ENCODE data around the gene KCNQ1. TPM values are rescaled to one million over a fixed set of nuclear protein-coding genes. Genes with fewer than 3 reads are reported as not detected.

The KCNQ1 gene
- polyA plus RNA-seq, 1 donor from 2014 or later: not detected

DNA sequence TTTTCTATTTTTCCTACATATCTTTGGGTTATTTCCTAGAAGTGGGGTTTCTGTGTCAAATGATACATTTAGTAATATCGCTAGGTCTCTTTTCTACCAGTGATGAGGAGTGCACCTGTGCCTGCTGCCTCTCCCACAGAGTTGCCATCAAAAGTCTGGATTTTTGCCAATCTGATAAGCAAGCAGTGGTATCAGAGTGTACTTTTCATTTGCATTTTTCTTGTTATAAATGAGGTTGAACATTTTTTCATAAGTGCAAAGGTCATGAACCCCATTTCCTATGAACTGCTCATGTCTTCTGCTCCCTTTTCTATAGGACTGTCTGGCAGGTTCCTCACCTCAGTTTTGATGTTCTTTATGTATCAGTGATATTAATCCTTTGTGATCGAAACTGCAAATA lies 2.2 kb upstream of the KCNQ1 start:
- Histone ChIP-seq H3K27me3 (ENCODE audit: insufficient read depth, low read depth, low read length) (peaks cover 49% of the 10 kb centered on the region), H3K4me2 (ENCODE audit: low read length) (no peak overlapping the region), H3K79me2 (replicated peaks; ENCODE audit: insufficient read depth, low read length) (no peaks in the 10 kb centered on the region), H3K27ac (ENCODE audit: low read length) (no peak overlapping the region), H3K4me3 (ENCODE audit: low read length) (no peak overlapping the region), H3K9me3 (ENCODE audit: low read length) (peaks cover 11% of the 10 kb centered on the region), H3K9ac (ENCODE audit: low read length) (no peak overlapping the region), H3K36me3 (ENCODE audit: insufficient read depth, low read length) (no peaks in the 10 kb centered on the region), H2AFZ (ENCODE audit: low read depth, low read length) (no peak overlapping the region), H3K9me2 (ENCODE audit: insufficient read depth, low read length) (no peaks in the 10 kb centered on the region), H4K20me1 (ENCODE audit: insufficient read depth) (no peaks in the 10 kb centered on the region), H3F3A (ENCODE audit: insufficient read depth, low read length, poor library complexity, severe bottlenecking) (no peaks in the 10 kb centered on the region)
- TF ChIP-seq RAD21 (conservative IDR thresholded peaks at IDR 0.05) (no peak), MXI1 (conservative IDR thresholded peaks at IDR 0.05; ENCODE audit: poor library complexity, severe bottlenecking) (no peak), EZH2 (IDR thresholded peaks at IDR 0.05; ENCODE audit: borderline replicate concordance, insufficient read depth, low read length, poor library complexity, severe bottlenecking) (no peak), EP300 (conservative IDR thresholded peaks at IDR 0.05; ENCODE audit: poor library complexity, severe bottlenecking) (no peak), SMC3 (conservative IDR thresholded peaks at IDR 0.05; ENCODE audit: poor library complexity) (no peak), POLR2AphosphoS5 (IDR thresholded peaks at IDR 0.05) (no peak), TAF1 (IDR thresholded peaks at IDR 0.05; ENCODE audit: low read depth) (no peak)
- TF ChIP-seq, protein P1, sequence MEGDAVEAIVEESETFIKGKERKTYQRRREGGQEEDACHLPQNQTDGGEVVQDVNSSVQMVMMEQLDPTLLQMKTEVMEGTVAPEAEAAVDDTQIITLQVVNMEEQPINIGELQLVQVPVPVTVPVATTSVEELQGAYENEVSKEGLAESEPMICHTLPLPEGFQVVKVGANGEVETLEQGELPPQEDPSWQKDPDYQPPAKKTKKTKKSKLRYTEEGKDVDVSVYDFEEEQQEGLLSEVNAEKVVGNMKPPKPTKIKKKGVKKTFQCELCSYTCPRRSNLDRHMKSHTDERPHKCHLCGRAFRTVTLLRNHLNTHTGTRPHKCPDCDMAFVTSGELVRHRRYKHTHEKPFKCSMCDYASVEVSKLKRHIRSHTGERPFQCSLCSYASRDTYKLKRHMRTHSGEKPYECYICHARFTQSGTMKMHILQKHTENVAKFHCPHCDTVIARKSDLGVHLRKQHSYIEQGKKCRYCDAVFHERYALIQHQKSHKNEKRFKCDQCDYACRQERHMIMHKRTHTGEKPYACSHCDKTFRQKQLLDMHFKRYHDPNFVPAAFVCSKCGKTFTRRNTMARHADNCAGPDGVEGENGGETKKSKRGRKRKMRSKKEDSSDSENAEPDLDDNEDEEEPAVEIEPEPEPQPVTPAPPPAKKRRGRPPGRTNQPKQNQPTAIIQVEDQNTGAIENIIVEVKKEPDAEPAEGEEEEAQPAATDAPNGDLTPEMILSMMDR (IDR thresholded peaks at IDR 0.05; ENCODE audit: poor library complexity, severe bottlenecking): no peak
- TF ChIP-seq, protein P2, sequence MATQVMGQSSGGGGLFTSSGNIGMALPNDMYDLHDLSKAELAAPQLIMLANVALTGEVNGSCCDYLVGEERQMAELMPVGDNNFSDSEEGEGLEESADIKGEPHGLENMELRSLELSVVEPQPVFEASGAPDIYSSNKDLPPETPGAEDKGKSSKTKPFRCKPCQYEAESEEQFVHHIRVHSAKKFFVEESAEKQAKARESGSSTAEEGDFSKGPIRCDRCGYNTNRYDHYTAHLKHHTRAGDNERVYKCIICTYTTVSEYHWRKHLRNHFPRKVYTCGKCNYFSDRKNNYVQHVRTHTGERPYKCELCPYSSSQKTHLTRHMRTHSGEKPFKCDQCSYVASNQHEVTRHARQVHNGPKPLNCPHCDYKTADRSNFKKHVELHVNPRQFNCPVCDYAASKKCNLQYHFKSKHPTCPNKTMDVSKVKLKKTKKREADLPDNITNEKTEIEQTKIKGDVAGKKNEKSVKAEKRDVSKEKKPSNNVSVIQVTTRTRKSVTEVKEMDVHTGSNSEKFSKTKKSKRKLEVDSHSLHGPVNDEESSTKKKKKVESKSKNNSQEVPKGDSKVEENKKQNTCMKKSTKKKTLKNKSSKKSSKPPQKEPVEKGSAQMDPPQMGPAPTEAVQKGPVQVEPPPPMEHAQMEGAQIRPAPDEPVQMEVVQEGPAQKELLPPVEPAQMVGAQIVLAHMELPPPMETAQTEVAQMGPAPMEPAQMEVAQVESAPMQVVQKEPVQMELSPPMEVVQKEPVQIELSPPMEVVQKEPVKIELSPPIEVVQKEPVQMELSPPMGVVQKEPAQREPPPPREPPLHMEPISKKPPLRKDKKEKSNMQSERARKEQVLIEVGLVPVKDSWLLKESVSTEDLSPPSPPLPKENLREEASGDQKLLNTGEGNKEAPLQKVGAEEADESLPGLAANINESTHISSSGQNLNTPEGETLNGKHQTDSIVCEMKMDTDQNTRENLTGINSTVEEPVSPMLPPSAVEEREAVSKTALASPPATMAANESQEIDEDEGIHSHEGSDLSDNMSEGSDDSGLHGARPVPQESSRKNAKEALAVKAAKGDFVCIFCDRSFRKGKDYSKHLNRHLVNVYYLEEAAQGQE (IDR thresholded peaks at IDR 0.05; ENCODE audit: borderline replicate concordance): no peak

DNA sequence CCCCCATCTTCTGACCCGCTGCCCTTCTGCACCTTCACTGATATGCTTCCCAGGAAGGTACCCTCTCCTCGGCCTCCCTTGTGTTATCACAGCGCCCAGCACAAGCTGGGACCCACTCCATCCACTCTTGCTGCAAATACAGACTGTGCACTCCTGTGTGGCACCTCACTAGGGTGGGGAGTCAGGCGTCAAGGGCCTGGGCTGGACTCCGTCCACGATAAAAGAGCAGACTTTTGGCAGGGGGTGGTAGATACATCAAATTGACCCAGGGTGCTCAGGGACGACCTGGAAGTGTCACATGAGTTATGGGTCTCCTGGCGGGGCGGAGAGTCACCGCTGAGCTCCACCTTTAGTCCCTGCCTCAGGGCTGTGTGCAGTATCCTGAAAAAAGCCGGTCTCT lies 1.4 kb upstream of the KCNQ1 start:
- Histone ChIP-seq H3K27ac (ENCODE audit: low read length) (no peak overlapping the region), H3K9me2 (ENCODE audit: insufficient read depth, low read length) (no peaks in the 10 kb centered on the region), H2AFZ (ENCODE audit: low read depth, low read length) (no peak overlapping the region), H4K20me1 (ENCODE audit: insufficient read depth) (no peaks in the 10 kb centered on the region), H3K79me2 (replicated peaks; ENCODE audit: insufficient read depth, low read length) (no peaks in the 10 kb centered on the region), H3K4me3 (ENCODE audit: low read length) (no peak overlapping the region), H3K9me3 (ENCODE audit: low read length) (peaks cover 11% of the 10 kb centered on the region), H3F3A (ENCODE audit: insufficient read depth, low read length, poor library complexity, severe bottlenecking) (no peaks in the 10 kb centered on the region), H3K27me3 (ENCODE audit: insufficient read depth, low read depth, low read length) (peaks cover 50% of the 10 kb centered on the region), H3K9ac (ENCODE audit: low read length) (no peak overlapping the region), H3K4me2 (ENCODE audit: low read length) (no peak overlapping the region), H3K36me3 (ENCODE audit: insufficient read depth, low read length) (no peaks in the 10 kb centered on the region)
- TF ChIP-seq EZH2 (IDR thresholded peaks at IDR 0.05; ENCODE audit: borderline replicate concordance, insufficient read depth, low read length, poor library complexity, severe bottlenecking) (no peak), TAF1 (IDR thresholded peaks at IDR 0.05; ENCODE audit: low read depth) (no peak), POLR2AphosphoS5 (IDR thresholded peaks at IDR 0.05) (no peak), MXI1 (conservative IDR thresholded peaks at IDR 0.05; ENCODE audit: poor library complexity, severe bottlenecking) (no peak), EP300 (conservative IDR thresholded peaks at IDR 0.05; ENCODE audit: poor library complexity, severe bottlenecking) (no peak), RAD21 (conservative IDR thresholded peaks at IDR 0.05) (no peak), SMC3 (conservative IDR thresholded peaks at IDR 0.05; ENCODE audit: poor library complexity) (no peak)
- TF ChIP-seq, protein P2 (IDR thresholded peaks at IDR 0.05; ENCODE audit: borderline replicate concordance): no peak
- TF ChIP-seq, protein P1 (IDR thresholded peaks at IDR 0.05; ENCODE audit: poor library complexity, severe bottlenecking): no peak

Data from neural cell (in vitro differentiated cells).